Fibroblast of lung (primary cell): Measurements from ENCODE around the gene MARK3. TPM values are rescaled to one million over a fixed set of nuclear protein-coding genes. Genes with fewer than 3 reads are reported as not detected.

ENCODE experiments used
- DNase-seq, 2 donors: peaks; one replicate each; pipeline versions ENCODE4 v3.0.0 to v3.0.0-alpha.2; 2010; ENCODE audit warnings: low read depth in 2 of 2
- H2AFZ ChIP-seq: 2 replicates; pipeline ENCODE4 v1.5.1; 2012; ENCODE audit warnings: low read length, control low read depth, inconsistent platforms
- H3K27ac ChIP-seq: 2 replicates; pipeline ENCODE4 v1.5.1; 2011; ENCODE audit warnings: low read length, control low read depth; ENCODE audit not compliant: insufficient read depth
- H3K27me3 ChIP-seq: 2 replicates; pipeline ENCODE4 v1.5.1; 2011; ENCODE audit warnings: mild to moderate bottlenecking, low read length; ENCODE audit not compliant: control insufficient read depth, insufficient read depth
- H3K36me3 ChIP-seq: 2 replicates; pipeline ENCODE4 v1.5.1; 2011; ENCODE audit warnings: low read length; ENCODE audit not compliant: control insufficient read depth, insufficient read depth
- H3K4me1 ChIP-seq: 2 replicates; pipeline ENCODE4 v1.5.1; 2011; ENCODE audit warnings: low read length; ENCODE audit not compliant: control insufficient read depth, insufficient read depth; ENCODE audit errors: extremely low read depth
- H3K4me2 ChIP-seq: 2 replicates; pipeline ENCODE4 v1.5.1; 2011; ENCODE audit warnings: low read length, control low read depth; ENCODE audit not compliant: insufficient read depth; ENCODE audit errors: extremely low read depth
- H3K4me3 ChIP-seq, 4 experiments: fragments of 200-600 bp in 1 of 4; sonication (generic) in 1 of 4; replicated peaks in 1 of 4; 2 replicates each; pipeline ENCODE4 v1.5.1; 2011 to 2016; ENCODE audit warnings: low read length in 4 of 4, low read depth in 3 of 4, mild to moderate bottlenecking in 3 of 4, control low read depth in 2 of 4, inconsistent platforms in 1 of 4, mixed read lengths in 1 of 4; ENCODE audit not compliant: insufficient read depth in 1 of 4; ENCODE audit errors: control extremely low read depth in 1 of 4
- H3K79me2 ChIP-seq: 2 replicates; pipeline ENCODE4 v1.5.1; 2012; ENCODE audit warnings: mild to moderate bottlenecking, low read length, inconsistent platforms; ENCODE audit not compliant: control insufficient read depth, insufficient read depth
- H3K9ac ChIP-seq: 2 replicates; pipeline ENCODE4 v1.5.1; 2011; ENCODE audit warnings: mild to moderate bottlenecking, low read length, control low read depth; ENCODE audit not compliant: insufficient read depth
- H3K9me3 ChIP-seq: 2 replicates; pipeline ENCODE4 v1.5.1; 2012; ENCODE audit warnings: low read depth, low read length; ENCODE audit not compliant: control insufficient read depth, insufficient read depth
- H4K20me1 ChIP-seq: 2 replicates; pipeline ENCODE4 v1.5.1; 2011; ENCODE audit warnings: low read length; ENCODE audit not compliant: control insufficient read depth, insufficient read depth; ENCODE audit errors: extremely low read depth
- EZH2 ChIP-seq: IDR thresholded peaks from 2 replicates; pipeline ENCODE4 v1.5.1; 2012; ENCODE audit warnings: low read length, control low read depth, mild to moderate bottlenecking; ENCODE audit errors: missing control alignments
- polyA plus RNA-seq, 2 donors: library from polyadenylated mRNA; depleted of rRNA in 1 of 2; stranded (reverse) in 1 of 2; unstranded in 1 of 2; fragments of >200 nt; gene quantifications; 2 replicates each; pipeline ENCODE4 v1.2.1, GENCODE V29; 2011 to 2012; ENCODE audit warnings: missing spikeins in 1 of 2
- total RNA-seq: library from RNA; depleted of rRNA; stranded (reverse); fragments of >200 nt; gene quantifications from 2 replicates; pipeline ENCODE4 v1.2.1, GENCODE V29; 2014
- TF ChIP-seq, protein P1 (sequence below), 2 donors: IDR thresholded peaks in 1 of 2; conservative IDR thresholded peaks in 1 of 2; 1 replicate in 1 of 2; 2 replicates in 1 of 2; pipeline ENCODE4 v1.5.1; 2011 to 2012; ENCODE audit warnings: low read length in 2 of 2, control low read depth in 1 of 2, inconsistent platforms in 1 of 2, low read depth in 1 of 2, mild to moderate bottlenecking in 1 of 2

MARK3 gene
- total and polyA plus RNA-seq, 2 donors (not counting 1 experiment from before 2014, with no cell fraction given): 76.0 to 119 TPM

- H3K4me1 ChIP-seq: no peaks in the 10 kb centered on the region
- TF ChIP-seq, protein P1, sequence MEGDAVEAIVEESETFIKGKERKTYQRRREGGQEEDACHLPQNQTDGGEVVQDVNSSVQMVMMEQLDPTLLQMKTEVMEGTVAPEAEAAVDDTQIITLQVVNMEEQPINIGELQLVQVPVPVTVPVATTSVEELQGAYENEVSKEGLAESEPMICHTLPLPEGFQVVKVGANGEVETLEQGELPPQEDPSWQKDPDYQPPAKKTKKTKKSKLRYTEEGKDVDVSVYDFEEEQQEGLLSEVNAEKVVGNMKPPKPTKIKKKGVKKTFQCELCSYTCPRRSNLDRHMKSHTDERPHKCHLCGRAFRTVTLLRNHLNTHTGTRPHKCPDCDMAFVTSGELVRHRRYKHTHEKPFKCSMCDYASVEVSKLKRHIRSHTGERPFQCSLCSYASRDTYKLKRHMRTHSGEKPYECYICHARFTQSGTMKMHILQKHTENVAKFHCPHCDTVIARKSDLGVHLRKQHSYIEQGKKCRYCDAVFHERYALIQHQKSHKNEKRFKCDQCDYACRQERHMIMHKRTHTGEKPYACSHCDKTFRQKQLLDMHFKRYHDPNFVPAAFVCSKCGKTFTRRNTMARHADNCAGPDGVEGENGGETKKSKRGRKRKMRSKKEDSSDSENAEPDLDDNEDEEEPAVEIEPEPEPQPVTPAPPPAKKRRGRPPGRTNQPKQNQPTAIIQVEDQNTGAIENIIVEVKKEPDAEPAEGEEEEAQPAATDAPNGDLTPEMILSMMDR (conservative IDR thresholded peaks at IDR 0.05 in 1 of 2, IDR thresholded peaks at IDR 0.05 in 1 of 2; ENCODE audit: low read depth in 1 of 2, low read length in 2 of 2): no peak
- TF ChIP-seq EZH2: no peak
- H3K9ac ChIP-seq: no peak overlapping the region
- no peak overlapping the region for H3K27ac ChIP-seq
- H3K4me2 ChIP-seq: no peak overlapping the region
- H3K36me3 ChIP-seq: peaks cover 34% of the 10 kb centered on the region
- peaks cover 10% of the 10 kb centered on the region for H3K79me2 ChIP-seq
- no peak for DNase-seq
- no peaks in the 10 kb centered on the region for H3K9me3 ChIP-seq
- no peak overlapping the region for H3K4me3 ChIP-seq
- H3K27me3 ChIP-seq: no peaks in the 10 kb centered on the region
- H4K20me1 ChIP-seq: no peaks in the 10 kb centered on the region
- no peak overlapping the region for H2AFZ ChIP-seq
Observed at GRCh38 chr14:103503296-103503695, 118.1 kb downstream of the MARK3 start.

GRCh38 chr14:103504991-103505565, 119.9 kb downstream of the MARK3 start:
- Histone ChIP-seq H3K27ac (no peak overlapping the region), H3K36me3 (peaks cover 35% of the 10 kb centered on the region), H3K4me2 (no peak overlapping the region), H3K4me3 (no peak overlapping the region), H3K79me2 (peaks cover 10% of the 10 kb centered on the region), H4K20me1 (no peaks in the 10 kb centered on the region), H3K9ac (no peak overlapping the region), H3K27me3 (no peaks in the 10 kb centered on the region), H3K9me3 (no peaks in the 10 kb centered on the region), H3K4me1 (no peaks in the 10 kb centered on the region), H2AFZ (no peak overlapping the region)
- DNase-seq: no peak
- TF ChIP-seq EZH2: no peak
- TF ChIP-seq, protein P1 (conservative IDR thresholded peaks at IDR 0.05 in 1 of 2, IDR thresholded peaks at IDR 0.05 in 1 of 2; ENCODE audit: low read depth in 1 of 2, low read length in 2 of 2): no peak

- no peak overlapping the region for H3K4me3 ChIP-seq
- no peak overlapping the region for H3K4me2 ChIP-seq
- H3K27ac ChIP-seq: no peak overlapping the region
- peaks cover 24% of the 10 kb centered on the region for H3K36me3 ChIP-seq
- no peaks in the 10 kb centered on the region for H4K20me1 ChIP-seq
- no peak overlapping the region for H3K9ac ChIP-seq
- DNase-seq: no peak
- no peak overlapping the region for H2AFZ ChIP-seq
- peaks cover 3% of the 10 kb centered on the region for H3K4me1 ChIP-seq
- TF ChIP-seq, protein P1 (conservative IDR thresholded peaks at IDR 0.05 in 1 of 2, IDR thresholded peaks at IDR 0.05 in 1 of 2; ENCODE audit: low read depth in 1 of 2, low read length in 2 of 2): no peak
- TF ChIP-seq EZH2: no peak
- H3K27me3 ChIP-seq: no peaks in the 10 kb centered on the region
- no peaks in the 10 kb centered on the region for H3K79me2 ChIP-seq
- H3K9me3 ChIP-seq: no peaks in the 10 kb centered on the region
Observed at GRCh38 chr14:103507751-103508150, 122.5 kb downstream of the MARK3 start.
